Bronchus fibroblast of lung (primary cell): ENCODE measurements around the gene PIGP. TPM values are rescaled to one million over a fixed set of nuclear protein-coding genes. Genes with fewer than 3 reads are reported as not detected.

ENCODE experiments used
- total RNA-seq: library from RNA; depleted of rRNA; stranded (reverse); fragments of >200 nt; gene quantifications from 2 replicates; pipeline ENCODE4 v1.2.3, GENCODE V29; 2015

PIGP gene
- total RNA-seq, result 10.1 and 14.7 TPM in 2 replicates

GRCh38 chr21:37072988-37073416 lies at the start of gene PIGP, which contains the start of gene TTC3:
Gene PIGP, minus strand, starts transcription at chr21:37073071. Its CDS starts 556 bp downstream, at chr21:37072515.
Gene TTC3, plus strand, starts transcription at chr21:37073254. Its CDS starts 14,004 bp downstream, at chr21:37087258.

Other genes starting within 250 kb of the PIGP start
- 18.4 and 22.2 TPM in 2 replicates for gene HLCS, start 106.4 kb downstream of the PIGP start, total RNA-seq
- gene RIPPLY3, start 66.4 kb downstream of the PIGP start, total RNA-seq, result not detected in 2 replicates
- 101 and 107 TPM in 2 replicates for gene TTC3, start 183 bp upstream of the PIGP start, total RNA-seq
- gene VPS26C, start 194.3 kb upstream of the PIGP start, total RNA-seq, result 48.9 and 53.4 TPM in 2 replicates